Heart left ventricle (tissue), 13 donors: ENCODE data around the gene FOXL1.

Source experiments
- CTCF ChIP-seq, 12 donors: fragments of 200-600 bp; sonication (generic) in 4 of 12; IDR thresholded peaks; one replicate each; pipeline versions ENCODE4 v1.5.0 to v1.8.0; 2018 to 2022; ENCODE audit warnings: antibody characterized with exemption in 12 of 12, mild to moderate bottlenecking in 5 of 12
- POLR2A ChIP-seq, 2 donors: fragments of 450-650 bp; IDR thresholded peaks; one replicate each; pipeline ENCODE4 v1.6.1; 2017; ENCODE audit warnings: antibody characterized with exemption in 2 of 2, mild to moderate bottlenecking in 2 of 2, moderate library complexity in 2 of 2
- donor health status: ischemic (EF 13 %, LVEDD 7.1; RV severe dilation, severe dysfunction).
- donor health status: DM: no; HTN: yes; CAD: no.
- donor health status: DM: no; HTN: no; CAD: no.
- donor health status: ischemic (EF 25% LVEDD 6.9; RV normal size, moderate dysfunction).
- donor health status: ischemic (EF 25% LVEDD 5.7; RV mildly dilated, moderate dysfunction).
- donor health status: ischemic (EF 35%, LVEDD 5.7; RV mildly dilated, moderate dysfunction).
- donor health status: nonischemic (EF 11% LVEDD 7.7; RV severe dilation, severe dysfunction).
- donor health status: DM: yes; HTN: yes; CAD: no.
- donor health status: PGD.
- donor health status: ischemic (EF 29% LVEDD 5.4; RV normal size, mild dysfunction).
- donor health status: nonischemic (EF 23%, LVEDD 6.1; RV moderate dilation, normal function).

DNA sequence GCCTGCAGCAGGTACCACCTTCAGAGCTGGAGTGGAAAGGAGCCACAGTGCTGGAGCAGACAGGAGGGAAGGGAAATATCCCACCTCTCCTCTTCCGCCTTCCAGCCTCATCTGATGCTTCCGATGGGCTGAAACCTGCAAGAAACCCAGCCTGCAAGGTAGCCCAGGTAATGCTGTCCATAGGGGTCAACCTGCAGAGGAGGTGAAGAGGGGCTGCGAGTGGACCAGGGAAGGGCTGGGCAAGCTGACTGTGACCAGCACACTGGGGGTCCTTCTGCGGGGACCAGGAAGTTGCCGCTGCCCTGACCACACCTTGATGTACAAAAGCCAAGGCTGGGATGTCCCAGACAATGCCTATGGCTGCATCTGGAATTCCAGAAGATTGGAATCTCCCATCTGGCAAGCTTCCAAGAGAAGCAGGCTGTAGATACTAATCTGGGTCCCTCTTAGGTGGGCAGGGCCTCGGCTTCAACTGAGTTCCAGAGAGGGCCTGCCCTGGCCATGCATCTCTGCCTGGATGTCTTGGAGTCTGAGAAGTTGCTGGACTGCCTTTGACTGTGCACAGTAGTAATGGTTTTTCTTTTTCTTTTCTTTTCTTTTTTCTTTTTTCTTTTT is 5.8 kb downstream of the FOXL1 start:
- TF ChIP-seq CTCF (IDR thresholded peaks at IDR 0.05) (no peak), POLR2A (IDR thresholded peaks at IDR 0.05) (no peak)
